Activated naive CD8-positive, alpha-beta T cell (primary cell): ENCODE results near the gene MYH15.

Source experiments
- H3K27ac Mint-ChIP-seq: one replicate; pipeline ENCODE4 v1.8.0; 2021; ENCODE audit warnings: mixed read lengths
- H3K27me3 Mint-ChIP-seq: one replicate; pipeline ENCODE4 v1.8.0; 2021; ENCODE audit warnings: mixed read lengths
- H3K36me3 Mint-ChIP-seq: one replicate; pipeline ENCODE4 v1.8.0; 2021; ENCODE audit warnings: mixed read lengths
- H3K4me1 Mint-ChIP-seq: one replicate; pipeline ENCODE4 v1.8.0; 2021; ENCODE audit warnings: low read depth, mixed read lengths
- H3K4me3 Mint-ChIP-seq: one replicate; pipeline ENCODE4 v1.8.0; 2021; ENCODE audit warnings: mild to moderate bottlenecking, mixed read lengths
- H3K9me3 Mint-ChIP-seq: one replicate; pipeline ENCODE4 v1.8.0; 2021; ENCODE audit warnings: low read depth, mixed read lengths

Gene MYH15

DNA sequence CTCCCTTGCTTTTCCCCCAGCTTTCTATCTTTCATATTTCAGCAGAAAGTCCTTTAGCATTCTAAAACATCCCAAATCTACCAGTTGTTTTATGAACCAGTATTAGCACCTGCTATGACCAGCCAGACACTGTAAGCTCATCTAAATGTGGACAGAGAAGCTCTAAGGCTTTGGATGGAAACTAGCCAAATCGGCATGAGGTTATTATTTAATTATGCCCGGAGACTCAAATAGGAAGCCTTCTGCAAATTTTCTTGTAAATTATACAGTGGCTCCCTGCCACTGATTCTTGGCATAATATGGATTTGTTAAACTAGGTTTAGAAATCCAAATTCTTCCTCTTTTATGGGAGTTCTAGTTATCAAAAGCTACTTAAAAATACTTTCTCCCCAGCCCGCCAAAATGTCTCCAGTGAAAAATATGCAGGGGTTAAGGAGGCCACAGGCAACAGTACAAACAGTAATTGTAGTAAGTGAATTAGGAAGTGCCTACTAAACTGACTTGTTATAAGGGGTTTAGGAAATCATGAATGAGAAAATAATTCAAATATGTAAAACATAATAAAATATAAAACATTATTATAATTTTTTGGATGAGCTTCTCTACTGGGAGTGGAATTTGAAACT lies 15.4 kb downstream of the MYH15 start:
- Mint-ChIP-seq H3K9me3 (no peaks in the 10 kb centered on the region), H3K36me3 (no peaks in the 10 kb centered on the region), H3K27me3 (no peaks in the 10 kb centered on the region), H3K4me1 (no peaks in the 10 kb centered on the region), H3K27ac (no peak overlapping the region), H3K4me3 (no peak overlapping the region)

DNA sequence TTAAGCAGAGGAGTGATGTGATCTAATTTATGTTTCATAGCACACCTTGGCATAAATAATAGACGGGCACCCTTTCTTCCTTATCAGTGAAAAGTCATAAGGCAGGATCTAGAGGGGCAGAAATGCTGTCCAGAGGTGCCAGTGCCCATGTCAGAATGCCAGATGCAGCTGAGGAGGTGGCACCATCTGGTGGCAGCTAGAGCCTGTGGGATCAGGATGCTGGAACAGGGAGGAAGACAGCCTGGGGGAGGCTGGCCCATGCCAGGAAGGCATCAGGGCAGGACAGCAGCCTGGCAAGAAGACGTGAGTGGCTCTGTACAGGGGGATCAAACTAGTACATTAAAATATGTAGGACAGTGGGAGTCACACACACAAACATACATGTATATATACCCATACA lies 16.5 kb downstream of the MYH15 start:
- Mint-ChIP-seq H3K9me3 (no peaks in the 10 kb centered on the region), H3K27ac (no peak overlapping the region), H3K36me3 (no peaks in the 10 kb centered on the region), H3K4me3 (no peak overlapping the region), H3K27me3 (no peaks in the 10 kb centered on the region), H3K4me1 (peaks cover 2% of the 10 kb centered on the region)

- H3K36me3 Mint-ChIP-seq, result no peaks in the 10 kb centered on the region
- peaks cover 2% of the 10 kb centered on the region for H3K4me1 Mint-ChIP-seq
- H3K9me3 Mint-ChIP-seq, result no peaks in the 10 kb centered on the region
- H3K27ac Mint-ChIP-seq, result no peak overlapping the region
- no peak overlapping the region for H3K4me3 Mint-ChIP-seq
- H3K27me3 Mint-ChIP-seq, result no peaks in the 10 kb centered on the region
Measured at GRCh38 chr3:108491456-108491855, 18.9 kb downstream of the MYH15 start.

GRCh38 chr3:108489776-108490175 lies 20.6 kb downstream of the MYH15 start:
- Mint-ChIP-seq H3K27ac (no peak overlapping the region), H3K9me3 (no peaks in the 10 kb centered on the region), H3K4me1 (peaks cover 2% of the 10 kb centered on the region)

GRCh38 chr3:108488631-108489030 lies 21.8 kb downstream of the MYH15 start:
- H3K4me3 Mint-ChIP-seq, result no peak overlapping the region
- no peaks in the 10 kb centered on the region for H3K36me3 Mint-ChIP-seq
- H3K27ac Mint-ChIP-seq, result no peak overlapping the region
- peaks cover 2% of the 10 kb centered on the region for H3K4me1 Mint-ChIP-seq
- H3K27me3 Mint-ChIP-seq, result no peaks in the 10 kb centered on the region
- no peaks in the 10 kb centered on the region for H3K9me3 Mint-ChIP-seq

More at GRCh38 chr3:108489776-108490175, 20.6 kb downstream of the MYH15 start:
- no peaks in the 10 kb centered on the region for H3K27me3 Mint-ChIP-seq
- no peak overlapping the region for H3K4me3 Mint-ChIP-seq
- H3K36me3 Mint-ChIP-seq, result no peaks in the 10 kb centered on the region

GRCh38 chr3:108487439-108487838 lies 23.0 kb downstream of the MYH15 start:
- Mint-ChIP-seq H3K4me1 (peaks cover 2% of the 10 kb centered on the region), H3K36me3 (no peaks in the 10 kb centered on the region)

GRCh38 chr3:108486941-108487340 lies 23.5 kb downstream of the MYH15 start:
- Mint-ChIP-seq H3K27me3 (no peaks in the 10 kb centered on the region), H3K4me3 (no peak overlapping the region), H3K36me3 (no peaks in the 10 kb centered on the region), H3K4me1 (peaks cover 2% of the 10 kb centered on the region), H3K9me3 (no peaks in the 10 kb centered on the region), H3K27ac (no peak overlapping the region)

More at GRCh38 chr3:108487439-108487838, 23.0 kb downstream of the MYH15 start:
- Mint-ChIP-seq H3K27me3 (no peaks in the 10 kb centered on the region), H3K27ac (no peak overlapping the region), H3K4me3 (no peak overlapping the region), H3K9me3 (no peaks in the 10 kb centered on the region)

GRCh38 chr3:108486338-108486737 lies 24.1 kb downstream of the MYH15 start:
- Mint-ChIP-seq H3K27me3 (no peaks in the 10 kb centered on the region), H3K9me3 (no peaks in the 10 kb centered on the region), H3K27ac (no peak overlapping the region), H3K4me3 (no peak overlapping the region), H3K36me3 (no peaks in the 10 kb centered on the region), H3K4me1 (peaks cover 2% of the 10 kb centered on the region)

DNA sequence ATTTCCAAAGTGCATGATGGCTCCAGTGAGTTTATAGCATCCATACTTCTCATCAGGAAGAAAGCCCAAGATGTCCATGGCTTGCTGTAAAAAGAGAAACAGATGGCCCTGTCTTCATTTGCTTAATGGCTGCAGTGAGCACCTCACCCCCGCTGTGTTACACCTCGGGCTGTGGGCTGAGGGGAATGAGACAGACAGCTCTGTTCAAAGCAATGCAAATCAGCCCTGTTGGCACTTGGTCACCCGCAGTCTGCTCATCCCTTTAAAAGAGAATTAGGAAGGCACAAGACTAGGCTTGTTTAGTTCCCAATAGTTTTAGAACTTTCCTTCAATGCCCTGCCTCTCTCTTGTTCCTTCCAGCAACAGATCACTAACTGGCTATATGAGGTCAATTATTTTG lies 25.2 kb downstream of the MYH15 start:
- H3K36me3 Mint-ChIP-seq, result no peaks in the 10 kb centered on the region

DNA sequence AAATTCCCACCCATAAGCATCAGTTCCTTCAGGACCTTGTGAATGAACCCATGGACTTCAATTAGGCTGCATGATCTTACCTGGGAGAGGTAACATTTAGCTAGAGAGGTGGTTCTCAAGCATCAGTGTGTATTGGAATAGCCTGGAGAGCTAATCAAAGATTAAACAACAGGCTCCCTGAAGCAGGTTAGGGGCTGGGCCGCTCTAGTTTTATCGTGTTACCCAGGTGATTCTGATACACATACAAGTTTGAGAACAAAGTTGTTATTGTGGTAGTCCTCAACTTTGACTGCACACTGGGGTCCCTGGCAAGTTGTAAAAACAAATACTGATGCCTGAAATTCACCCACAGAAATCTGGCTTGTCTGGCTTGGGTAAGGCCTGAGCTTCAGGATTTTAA lies 31.2 kb downstream of the MYH15 start:
- H3K27ac Mint-ChIP-seq, result no peak overlapping the region
- no peaks in the 10 kb centered on the region for H3K27me3 Mint-ChIP-seq
- H3K4me3 Mint-ChIP-seq, result no peak overlapping the region
- no peaks in the 10 kb centered on the region for H3K36me3 Mint-ChIP-seq
- H3K9me3 Mint-ChIP-seq, result no peaks in the 10 kb centered on the region
- H3K4me1 Mint-ChIP-seq, result peaks cover 3% of the 10 kb centered on the region

More for the DNA sequence above, 25.2 kb downstream of the MYH15 start:
- no peak overlapping the region for H3K27ac Mint-ChIP-seq
- peaks cover 2% of the 10 kb centered on the region for H3K4me1 Mint-ChIP-seq
- no peaks in the 10 kb centered on the region for H3K27me3 Mint-ChIP-seq
- no peak overlapping the region for H3K4me3 Mint-ChIP-seq
- no peaks in the 10 kb centered on the region for H3K9me3 Mint-ChIP-seq

- Mint-ChIP-seq H3K4me1 (peaks cover 3% of the 10 kb centered on the region), H3K27ac (no peak overlapping the region), H3K36me3 (no peaks in the 10 kb centered on the region), H3K27me3 (no peaks in the 10 kb centered on the region), H3K9me3 (no peaks in the 10 kb centered on the region), H3K4me3 (no peak overlapping the region)
Measured at GRCh38 chr3:108477511-108478147, 32.8 kb downstream of the MYH15 start.

GRCh38 chr3:108475220-108475782 lies 35.1 kb downstream of the MYH15 start:
- Mint-ChIP-seq H3K9me3 (no peaks in the 10 kb centered on the region), H3K27me3 (peaks cover 3% of the 10 kb centered on the region), H3K36me3 (no peaks in the 10 kb centered on the region), H3K4me1 (peaks cover 3% of the 10 kb centered on the region), H3K27ac (no peak overlapping the region), H3K4me3 (no peak overlapping the region)

DNA sequence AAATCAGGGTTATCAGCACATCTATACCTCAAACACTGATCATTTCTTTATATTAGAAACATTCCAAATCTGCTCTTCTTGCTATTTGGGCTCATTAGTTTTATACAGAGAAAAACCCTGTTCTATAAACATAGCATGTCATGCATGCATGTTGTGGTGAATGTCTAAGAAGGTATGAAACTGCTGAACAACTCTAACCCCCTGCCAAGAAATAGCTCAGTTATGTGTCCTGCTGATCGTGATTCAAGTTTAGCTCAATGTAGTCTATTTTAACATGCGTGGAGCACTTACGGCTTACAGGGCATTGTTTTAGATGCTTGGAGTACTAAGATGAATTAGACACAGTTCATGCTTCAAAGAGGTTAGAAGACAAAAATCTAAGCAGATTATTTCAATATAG lies 35.8 kb downstream of the MYH15 start:
- Mint-ChIP-seq H3K27ac (no peak overlapping the region), H3K4me3 (no peak overlapping the region), H3K27me3 (peaks cover 3% of the 10 kb centered on the region), H3K4me1 (peaks cover 3% of the 10 kb centered on the region), H3K36me3 (no peaks in the 10 kb centered on the region), H3K9me3 (no peaks in the 10 kb centered on the region)

DNA sequence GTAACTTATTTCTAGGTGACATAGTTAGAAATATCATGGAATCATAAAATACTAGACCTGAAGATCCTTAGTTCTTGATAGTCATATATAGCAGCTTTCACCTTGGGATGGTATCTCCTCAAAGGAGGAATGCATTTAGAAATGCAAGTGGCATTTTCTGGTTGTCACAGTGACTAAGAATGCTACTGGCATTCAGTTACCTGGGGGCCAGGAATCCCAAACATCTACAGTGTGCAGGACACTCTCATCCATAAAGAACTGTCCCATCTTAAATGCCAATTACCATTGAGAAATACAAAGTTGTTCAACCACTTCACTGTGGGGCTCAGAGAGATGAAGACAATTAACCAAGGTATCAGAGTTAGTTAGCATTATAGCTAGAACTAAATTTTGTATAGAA lies 36.7 kb downstream of the MYH15 start:
- no peaks in the 10 kb centered on the region for H3K9me3 Mint-ChIP-seq

GRCh38 chr3:108472001-108472591 lies 38.3 kb downstream of the MYH15 start:
- H3K27ac Mint-ChIP-seq, result no peak overlapping the region
- H3K27me3 Mint-ChIP-seq, result peaks cover 3% of the 10 kb centered on the region
- no peaks in the 10 kb centered on the region for H3K36me3 Mint-ChIP-seq
- H3K9me3 Mint-ChIP-seq, result no peaks in the 10 kb centered on the region
- H3K4me3 Mint-ChIP-seq, result no peak overlapping the region
- H3K4me1 Mint-ChIP-seq, result no peaks in the 10 kb centered on the region

More for the DNA sequence above, 36.7 kb downstream of the MYH15 start:
- Mint-ChIP-seq H3K4me1 (peaks cover 3% of the 10 kb centered on the region), H3K27ac (no peak overlapping the region), H3K4me3 (no peak overlapping the region), H3K27me3 (peaks cover 3% of the 10 kb centered on the region), H3K36me3 (no peaks in the 10 kb centered on the region)
